Upper lobe of left lung (tissue), 6 donors: ENCODE measurements around the gene SDK1. TPM values are rescaled to one million over a fixed set of nuclear protein-coding genes. Genes with fewer than 3 reads are reported as not detected.
A peak's percentile ranks its signal among the peaks of the same experiment; 100 is the strongest.

Experiments
- ATAC-seq, 2 donors: fragments of 200-7000 bp; cut with Tn5 transposase; one replicate each; pipeline ENCODE4 v1.9.1; 2022; ENCODE audit warnings: mild to moderate bottlenecking in 2 of 2, moderate library complexity in 2 of 2; ENCODE audit not compliant: low FRiP score in 2 of 2
- DNase-seq, 2 donors: peaks; one replicate each; pipeline ENCODE4 v3.0.0-alpha.2; 2019 to 2020
- H3K27ac ChIP-seq, 4 donors: fragments of 200-600 bp; sonication (generic); one replicate each; pipeline ENCODE4 v1.5.1; 2016 to 2019
- H3K27me3 ChIP-seq, 4 donors: fragments of 200-600 bp; sonication (generic); one replicate each; pipeline ENCODE4 v1.5.1; 2017 to 2019
- H3K36me3 ChIP-seq, 4 donors: fragments of 200-600 bp; sonication (generic); one replicate each; pipeline ENCODE4 v1.5.1; 2016 to 2019
- H3K4me1 ChIP-seq, 4 donors: fragments of 200-600 bp; sonication (generic); one replicate each; pipeline ENCODE4 v1.5.1; 2018 to 2019
- H3K4me3 ChIP-seq, 4 donors: fragments of 200-600 bp; sonication (generic); one replicate each; pipeline ENCODE4 v1.5.1; 2017 to 2019; ENCODE audit warnings: mild to moderate bottlenecking in 2 of 4, moderate library complexity in 1 of 4
- H3K9me3 ChIP-seq, 4 donors: fragments of 200-600 bp; sonication (generic); one replicate each; pipeline ENCODE4 v1.5.1; 2018 to 2019
- EP300 ChIP-seq, 4 donors: sonication (generic); formaldehyde crosslinking; IDR thresholded peaks; one replicate each; pipeline ENCODE4 v1.5.1; 2017; ENCODE audit warnings: antibody characterized with exemption in 4 of 4, control low read depth in 2 of 4
- POLR2A ChIP-seq, 4 donors: fragments of 450-650 bp; IDR thresholded peaks; one replicate each; pipeline ENCODE4 v1.5.1; 2016 to 2017; ENCODE audit warnings: antibody characterized with exemption in 4 of 4, mild to moderate bottlenecking in 2 of 4
- POLR2AphosphoS5 ChIP-seq, 2 donors: sonication (generic); formaldehyde crosslinking; IDR thresholded peaks; one replicate each; pipeline ENCODE4 v1.5.1; 2017; ENCODE audit warnings: antibody characterized with exemption in 2 of 2
- WGBS, 2 donors: methylation state at CpG; one replicate each; pipeline ENCODE4 v1.1.5; 2017 to 2018; 5-methylcytosine and 5-hydroxymethylcytosine counted together
- total RNA-seq, 6 donors: library from RNA; depleted of rRNA in 4 of 6; stranded (reverse); fragments of >200 nt in 4 of 6; gene quantifications; one replicate each; pipeline versions ENCODE4 v1.1.0 to v1.2.1, GENCODE V29; 2016 to 2021
- TF ChIP-seq, protein P1 (sequence below), 6 experiments: fragments of 450-650 bp in 4 of 6; fragments of 200-600 bp in 2 of 6; sonication (generic) in 2 of 6; IDR thresholded peaks; one replicate each; pipeline ENCODE4 v1.5.1; 2016 to 2019; ENCODE audit warnings: antibody characterized with exemption in 6 of 6
- donor health status: DM: no; HTN: no; CAD: no; lungs with moderate emphysema.
- donor health status: DM: no; HTN: yes; CAD: no; lungs with severe emphysema.

SDK1 gene
- total RNA-seq, 6 donors from 2014 or later: 9.3 to 90.1 (median 11.8) TPM

DNA sequence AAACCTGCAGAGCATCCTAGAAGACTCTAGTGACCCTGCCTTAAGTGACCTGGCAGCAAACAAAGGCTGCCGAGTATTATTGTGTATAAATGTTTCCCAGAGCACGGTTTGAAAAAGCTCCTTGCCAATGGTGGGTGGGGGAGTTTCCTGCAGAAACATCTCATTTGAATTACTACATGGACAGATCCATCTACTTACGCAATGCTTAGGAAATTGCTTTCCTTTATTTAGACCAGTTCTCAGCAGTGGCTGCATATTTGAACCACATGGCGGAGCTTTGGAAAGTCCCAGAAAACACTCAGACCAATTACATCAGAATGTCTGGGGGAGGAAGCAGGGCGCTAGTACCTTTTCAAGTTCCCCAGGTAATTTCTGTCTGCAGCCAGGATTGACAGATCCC is 560.9 kb downstream of the SDK1 start:
- DNase-seq: peak in 1 of 2 donors; percentile 61
- 7 to 27% methylated on average over 5 of the region's 5 CpGs for WGBS, 2 donors

DNA sequence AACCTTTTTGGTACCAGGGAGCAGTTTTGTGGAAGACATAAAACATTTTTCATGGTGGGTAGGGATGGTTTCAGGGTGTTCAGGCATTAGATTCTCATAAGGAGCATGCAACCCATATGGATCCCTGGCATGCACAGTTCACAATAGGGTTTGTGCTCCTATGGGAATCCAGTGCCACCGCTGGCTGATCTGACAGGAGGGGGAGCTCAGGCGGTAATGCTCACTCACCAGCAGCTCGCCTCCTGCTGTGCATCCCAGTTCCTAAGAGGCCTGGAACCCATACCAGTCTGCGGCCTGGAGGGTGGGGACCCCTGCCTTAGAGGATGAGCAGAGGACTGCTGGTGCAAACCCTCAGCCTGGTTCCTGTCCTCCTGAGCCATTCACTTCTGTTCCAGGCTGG is 561.7 kb downstream of the SDK1 start:
- Histone ChIP-seq H3K4me1 (peaks cover 11 to 24% (median 17%) of the 10 kb centered on the region in 4 donors), H3K4me3 (no peak overlapping the region), H3K9me3 (no peaks in the 10 kb centered on the region), H3K27me3 (no peaks in the 10 kb centered on the region), H3K36me3 (no peaks in the 10 kb centered on the region), H3K27ac (peak overlapping the region in 3 of 4 donors; percentile 2 to 51 (median 27))
- 91 to 92% methylated on average over 4 of the region's 4 CpGs for WGBS, 2 donors
- TF ChIP-seq EP300 (IDR thresholded peaks at IDR 0.05) (no peak), POLR2A (IDR thresholded peaks at IDR 0.05) (no peak), POLR2AphosphoS5 (IDR thresholded peaks at IDR 0.05) (no peak)
- TF ChIP-seq, protein P1, sequence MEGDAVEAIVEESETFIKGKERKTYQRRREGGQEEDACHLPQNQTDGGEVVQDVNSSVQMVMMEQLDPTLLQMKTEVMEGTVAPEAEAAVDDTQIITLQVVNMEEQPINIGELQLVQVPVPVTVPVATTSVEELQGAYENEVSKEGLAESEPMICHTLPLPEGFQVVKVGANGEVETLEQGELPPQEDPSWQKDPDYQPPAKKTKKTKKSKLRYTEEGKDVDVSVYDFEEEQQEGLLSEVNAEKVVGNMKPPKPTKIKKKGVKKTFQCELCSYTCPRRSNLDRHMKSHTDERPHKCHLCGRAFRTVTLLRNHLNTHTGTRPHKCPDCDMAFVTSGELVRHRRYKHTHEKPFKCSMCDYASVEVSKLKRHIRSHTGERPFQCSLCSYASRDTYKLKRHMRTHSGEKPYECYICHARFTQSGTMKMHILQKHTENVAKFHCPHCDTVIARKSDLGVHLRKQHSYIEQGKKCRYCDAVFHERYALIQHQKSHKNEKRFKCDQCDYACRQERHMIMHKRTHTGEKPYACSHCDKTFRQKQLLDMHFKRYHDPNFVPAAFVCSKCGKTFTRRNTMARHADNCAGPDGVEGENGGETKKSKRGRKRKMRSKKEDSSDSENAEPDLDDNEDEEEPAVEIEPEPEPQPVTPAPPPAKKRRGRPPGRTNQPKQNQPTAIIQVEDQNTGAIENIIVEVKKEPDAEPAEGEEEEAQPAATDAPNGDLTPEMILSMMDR (IDR thresholded peaks at IDR 0.05): no peak
- DNase-seq (no peak), ATAC-seq (no peak)

More for the DNA sequence above, 560.9 kb downstream of the SDK1 start:
- H3K27ac ChIP-seq: peak overlapping the region in 3 of 4 donors; percentile 2 to 51 (median 27)
- TF ChIP-seq POLR2A (IDR thresholded peaks at IDR 0.05) (no peak), EP300 (IDR thresholded peaks at IDR 0.05) (peak in 2 of 4 donors; percentile 36 to 87), POLR2AphosphoS5 (IDR thresholded peaks at IDR 0.05) (peak; percentile 60 to 75)
- TF ChIP-seq, protein P1 (IDR thresholded peaks at IDR 0.05): peak in 1 of 6 experiments; percentile 31
- H3K27me3 ChIP-seq: no peaks in the 10 kb centered on the region
- H3K4me3 ChIP-seq: no peak overlapping the region
- H3K9me3 ChIP-seq: no peaks in the 10 kb centered on the region
- H3K36me3 ChIP-seq: no peaks in the 10 kb centered on the region
- peak; percentile 69 to 88 for ATAC-seq
- peaks cover 11 to 24% (median 17%) of the 10 kb centered on the region in 4 donors for H3K4me1 ChIP-seq

DNA sequence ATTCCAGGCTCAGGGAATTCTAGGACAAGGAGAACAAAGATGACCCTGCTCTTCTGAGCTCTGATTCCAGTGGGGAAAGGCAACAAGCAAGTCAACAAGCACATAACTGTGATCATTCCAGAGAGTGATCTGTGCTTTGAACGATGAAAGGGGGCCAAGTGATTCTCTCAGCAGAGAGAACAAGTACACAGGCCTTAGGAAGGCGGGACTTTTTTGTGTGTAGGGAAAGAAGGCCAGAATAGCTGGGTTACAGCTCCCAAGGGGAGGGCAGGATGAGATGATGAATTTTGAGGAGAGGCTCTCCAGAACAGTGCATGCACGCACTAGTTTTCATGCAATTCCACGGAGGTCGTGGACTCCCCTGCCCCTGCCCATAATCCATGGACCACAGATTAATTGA is 565.2 kb downstream of the SDK1 start:
- H3K27ac ChIP-seq: peak overlapping the region in 2 of 4 donors; percentile 45 to 61
- H3K9me3 ChIP-seq: no peaks in the 10 kb centered on the region
- no peaks in the 10 kb centered on the region for H3K36me3 ChIP-seq

DNA sequence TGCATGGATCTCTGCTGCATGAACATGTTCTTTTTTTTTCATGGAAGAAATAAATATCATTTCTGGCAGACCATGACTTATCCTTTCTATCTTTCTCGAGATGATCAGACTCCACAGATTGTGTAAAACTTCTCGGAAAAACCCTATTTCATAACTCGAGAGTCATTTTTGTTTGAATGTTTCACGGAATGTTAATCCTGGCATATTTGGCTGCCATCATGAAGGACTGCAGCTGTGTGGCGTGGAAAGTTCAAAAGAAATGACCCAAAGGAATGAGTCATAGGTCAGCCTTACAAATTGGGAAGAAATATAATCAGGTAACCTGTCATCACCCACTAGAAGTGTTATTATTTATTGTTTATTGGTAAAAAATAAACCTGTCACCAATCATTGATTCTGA is 566.8 kb downstream of the SDK1 start:
- WGBS, 2 donors: 73 to 85% methylated on average over 5 of the region's 5 CpGs
- DNase-seq: no peak
- H3K36me3 ChIP-seq: no peaks in the 10 kb centered on the region
- H3K9me3 ChIP-seq: no peaks in the 10 kb centered on the region
- H3K4me1 ChIP-seq: no peaks in the 10 kb centered on the region
- ATAC-seq: peak in 1 of 2 donors; percentile 58
- peak overlapping the region in 1 of 4 donors; percentile 20 for H3K27ac ChIP-seq
- no peak for TF ChIP-seq POLR2A (IDR thresholded peaks at IDR 0.05)
- TF ChIP-seq, protein P1 (IDR thresholded peaks at IDR 0.05): no peak
- peak in 3 of 4 donors; percentile 29 to 63 (median 38) for TF ChIP-seq EP300 (IDR thresholded peaks at IDR 0.05)
- peak; percentile 57 to 86 for TF ChIP-seq POLR2AphosphoS5 (IDR thresholded peaks at IDR 0.05)
- no peak overlapping the region for H3K4me3 ChIP-seq
- no peaks in the 10 kb centered on the region for H3K27me3 ChIP-seq

More for the DNA sequence above, 565.2 kb downstream of the SDK1 start:
- Histone ChIP-seq H3K27me3 (no peaks in the 10 kb centered on the region), H3K4me3 (no peak overlapping the region), H3K4me1 (peaks cover 8 to 16% (median 10%) of the 10 kb centered on the region in 4 donors)
- WGBS, 2 donors: 86% methylated on average over 5 of the region's 5 CpGs
- no peak for DNase-seq
- TF ChIP-seq POLR2A (IDR thresholded peaks at IDR 0.05) (no peak), EP300 (IDR thresholded peaks at IDR 0.05) (no peak), POLR2AphosphoS5 (IDR thresholded peaks at IDR 0.05) (no peak)
- TF ChIP-seq, protein P1 (IDR thresholded peaks at IDR 0.05): no peak
- ATAC-seq: peak in 1 of 2 donors; percentile 50
